Right ventricle myocardium superior (tissue), 1 donor: ENCODE measurements around the gene GPRIN2. TPM values are rescaled to one million over a fixed set of nuclear protein-coding genes. Genes with fewer than 3 reads are reported as not detected.
A peak's percentile ranks its signal among the peaks of the same experiment; 100 is the strongest.
"Not testable (repeated sequence)": the region's sequence is repeated elsewhere in the genome, so short reads cannot be mapped to it uniquely, and the experiment has no call there.

ENCODE experiments used
- ATAC-seq: fragments of 200-7000 bp; cut with Tn5 transposase; one replicate; pipeline ENCODE4 v1.9.1; 2020; ENCODE audit warnings: mild to moderate bottlenecking; ENCODE audit not compliant: poor library complexity
- DNase-seq: peaks from one replicate; pipeline ENCODE4 v3.0.0-alpha.2; 2020
- intact Hi-C: fragments of 100-400 bp; cut with DNase I; formaldehyde crosslinking; loops from one replicate; pipeline ENCODE4 v1.11.2; 2022
- total RNA-seq: library from RNA; stranded (reverse); fragmentation: NEBNext Ultra II Directional; extraction: Animal tissue kit (Norgen Biotek cat#: 25700); gene quantifications from one replicate; pipeline ENCODE4 v1.2.1, GENCODE V29; 2021
- donor health status: DM: no; HTN: yes; CAD: no; lungs with severe emphysema.

The GPRIN2 gene
- total RNA-seq, 1 donor from 2014 or later = not detected

DNA sequence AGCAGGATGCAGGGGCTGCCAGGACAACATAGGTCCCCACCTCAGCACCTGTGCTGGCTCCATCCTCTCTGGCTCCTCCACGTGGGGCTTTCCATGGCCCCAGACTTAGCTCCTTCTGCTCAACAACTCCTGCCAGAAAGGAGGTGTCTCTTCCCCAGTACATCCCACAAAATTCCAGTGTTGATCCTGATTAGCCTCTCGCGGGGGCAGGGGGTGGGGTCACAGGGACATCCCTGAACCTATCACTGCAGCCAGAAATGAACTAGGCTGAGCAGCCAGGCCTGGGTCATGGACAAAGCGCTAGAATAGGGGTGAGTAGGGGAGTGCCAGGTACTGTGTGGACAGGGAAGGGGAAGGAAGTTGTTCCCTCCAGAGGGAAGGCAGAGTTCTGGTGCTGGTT, 17.4 kb upstream of the GPRIN2 start:
- not testable (repeated sequence) for DNase-seq, ATAC-seq

GRCh38 chr10:46573314-46573713, 16.9 kb upstream of the GPRIN2 start:
- intact Hi-C loops, DNase-seq, ATAC-seq: not testable (repeated sequence)

More for the DNA sequence above, 17.4 kb upstream of the GPRIN2 start:
- intact Hi-C loops = not testable (repeated sequence)

DNA sequence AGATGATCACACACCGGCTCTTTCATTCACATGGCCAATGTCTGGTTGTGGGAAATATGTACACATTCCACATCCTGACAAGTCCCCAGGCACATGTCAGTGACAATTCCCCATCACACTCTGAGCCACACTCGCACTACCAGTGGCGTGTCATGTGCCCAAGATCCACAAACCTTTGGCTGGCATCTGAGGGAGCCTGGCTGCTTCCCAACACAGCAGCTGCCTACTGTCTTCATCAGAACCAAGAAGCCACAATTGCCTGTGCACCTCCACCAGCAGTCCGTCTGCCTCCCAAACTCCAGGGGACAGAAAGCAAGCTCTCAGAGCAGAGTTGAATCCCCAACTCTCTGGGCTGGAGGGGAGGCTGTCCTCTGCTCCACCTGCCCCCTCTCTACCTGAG, 16.3 kb upstream of the GPRIN2 start:
- intact Hi-C loops = not testable (repeated sequence)
- DNase-seq (peak; percentile 75), ATAC-seq (peak; percentile 80)

DNA sequence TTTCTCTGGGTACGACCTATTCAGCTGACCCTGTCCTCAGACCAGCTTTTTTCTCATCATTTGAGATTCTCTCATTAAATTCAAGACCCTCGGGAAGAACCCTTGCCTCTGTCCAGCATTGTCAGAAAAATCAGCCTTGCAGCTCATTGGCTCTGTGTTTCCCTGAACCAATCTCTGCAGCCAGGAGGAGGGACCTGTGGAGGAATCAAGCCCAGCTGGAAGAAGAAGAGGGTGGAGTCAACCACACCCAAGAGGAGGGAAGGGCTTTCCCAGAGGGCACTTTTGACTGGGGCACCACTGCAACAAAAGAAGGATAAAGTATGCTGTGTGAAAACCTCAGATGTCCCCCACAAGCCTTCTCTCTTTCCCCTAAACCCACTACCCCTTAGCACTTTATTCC, 14.2 kb upstream of the GPRIN2 start:
- ATAC-seq, intact Hi-C loops, DNase-seq: not testable (repeated sequence)

DNA sequence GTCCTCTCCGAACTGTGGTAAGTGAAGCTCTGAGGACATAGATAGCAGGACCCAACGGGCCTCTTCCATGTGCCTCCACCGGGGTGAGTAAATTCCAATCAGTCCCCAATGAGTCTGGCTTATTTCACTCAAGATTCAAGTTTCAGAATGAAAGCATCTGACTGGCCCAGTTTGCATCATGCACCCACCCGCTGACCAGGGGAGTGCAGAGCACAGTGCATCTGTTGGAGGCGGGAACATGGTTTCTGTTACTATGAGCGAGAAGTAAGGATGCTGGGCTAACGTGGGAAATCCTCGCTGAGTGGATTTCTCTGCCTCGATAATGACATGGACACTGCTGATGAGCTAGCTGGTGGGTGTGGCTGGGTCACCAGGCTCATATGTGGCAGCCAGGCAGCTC, 10.7 kb upstream of the GPRIN2 start:
- intact Hi-C loops, ATAC-seq, DNase-seq: not testable (repeated sequence)

GRCh38 chr10:46565591-46566332, 9.3 kb upstream of the GPRIN2 start:
- intact Hi-C loops = not testable (repeated sequence)
- ATAC-seq (peak; percentile 96), DNase-seq (peak; percentile 71)

- DNase-seq (peak; percentile 22), ATAC-seq (no peak)
Measured at GRCh38 chr10:46560952-46561351, 4.5 kb upstream of the GPRIN2 start.

GRCh38 chr10:46560381-46560780, 3.9 kb upstream of the GPRIN2 start:
- intact Hi-C loops = no loop called here
- no peak for ATAC-seq
- no peak for DNase-seq

More at GRCh38 chr10:46560952-46561351, 4.5 kb upstream of the GPRIN2 start:
- intact Hi-C loops = no loop called here

- DNase-seq = no peak
- intact Hi-C loops = no loop called here
- no peak for ATAC-seq
Measured at GRCh38 chr10:46559231-46559671, 2.8 kb upstream of the GPRIN2 start.

- intact Hi-C loops = no loop called here
- DNase-seq (peak; percentile 39), ATAC-seq (no peak)
Measured at GRCh38 chr10:46558392-46559185, 2.1 kb upstream of the GPRIN2 start.

DNA sequence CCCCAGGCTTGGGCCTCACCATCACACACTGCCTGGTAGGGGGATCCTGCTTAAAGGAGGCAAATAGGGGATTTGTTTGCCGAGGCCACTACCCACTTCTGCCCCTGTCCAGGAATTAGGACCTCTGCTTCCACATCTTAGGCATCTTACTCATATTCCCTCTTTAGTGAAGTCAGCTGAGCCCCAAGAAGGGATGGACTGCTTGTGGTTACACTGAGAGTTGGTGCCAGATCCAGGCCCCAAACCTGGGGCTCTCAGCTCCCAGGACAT, 1.6 kb upstream of the GPRIN2 start:
- no peak for ATAC-seq
- intact Hi-C loops = no loop called here

GRCh38 chr10:46557319-46558121, 1.1 kb upstream of the GPRIN2 start:
- DNase-seq = peak; percentile 50
- ATAC-seq = no peak
- intact Hi-C loops = no loop called here

More for the DNA sequence above, 1.6 kb upstream of the GPRIN2 start:
- DNase-seq = no peak

- intact Hi-C loops = no loop called here
- no peak for ATAC-seq
- peak; percentile 52 for DNase-seq
Measured at GRCh38 chr10:46555713-46556514, 544 bp downstream of the GPRIN2 start.

DNA sequence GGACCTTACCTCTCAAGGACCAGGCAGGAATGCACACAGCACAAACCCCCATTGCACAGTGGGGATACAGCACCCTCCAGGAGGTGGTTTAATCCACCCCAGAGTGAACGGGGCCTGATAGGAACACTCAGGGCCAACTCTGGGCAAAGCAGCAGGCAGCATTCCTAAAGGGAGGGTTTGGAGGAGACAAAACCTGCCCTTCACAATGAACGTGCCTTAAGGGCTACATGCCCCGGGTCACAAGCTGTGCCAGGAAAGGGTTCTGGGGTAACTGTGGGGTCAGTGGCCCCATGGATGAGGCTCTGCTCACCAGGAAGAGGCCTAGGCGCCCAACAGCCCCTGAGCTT, 1.1 kb downstream of the GPRIN2 start:
- no peak for DNase-seq

DNA sequence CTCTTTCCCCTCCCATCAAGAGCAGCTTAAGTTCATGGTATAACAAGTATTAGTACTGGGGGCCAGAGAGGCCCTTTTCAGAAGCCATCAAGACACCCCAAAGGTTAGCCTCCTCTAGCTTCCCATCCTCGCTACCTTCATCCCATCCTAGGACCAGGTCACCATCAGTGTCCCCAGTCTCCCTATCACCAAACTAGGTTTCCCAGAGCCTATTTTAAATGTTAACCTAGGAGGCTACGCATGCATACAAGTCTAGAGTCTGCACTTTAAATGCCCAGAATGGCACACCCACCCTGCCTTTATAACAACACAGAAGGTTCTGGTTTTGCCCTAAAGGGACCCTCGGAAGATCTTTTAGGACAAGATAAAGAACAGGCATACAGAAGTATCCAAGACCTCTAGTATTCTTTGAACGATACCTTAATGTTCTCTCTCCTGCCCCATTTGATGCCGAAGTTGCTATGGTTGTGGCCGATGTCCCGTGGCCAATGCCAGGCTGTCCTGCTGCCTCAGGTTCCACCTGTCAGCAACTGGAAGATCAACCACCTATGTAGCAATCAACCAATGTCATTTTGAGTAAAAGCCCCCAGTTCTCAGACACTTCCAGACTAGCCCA, 2.2 kb downstream of the GPRIN2 start:
- DNase-seq (peak; percentile 29), ATAC-seq (no peak)
- intact Hi-C loops = no loop called here

More for the DNA sequence above, 1.1 kb downstream of the GPRIN2 start:
- intact Hi-C loops = no loop called here
- ATAC-seq = no peak

DNA sequence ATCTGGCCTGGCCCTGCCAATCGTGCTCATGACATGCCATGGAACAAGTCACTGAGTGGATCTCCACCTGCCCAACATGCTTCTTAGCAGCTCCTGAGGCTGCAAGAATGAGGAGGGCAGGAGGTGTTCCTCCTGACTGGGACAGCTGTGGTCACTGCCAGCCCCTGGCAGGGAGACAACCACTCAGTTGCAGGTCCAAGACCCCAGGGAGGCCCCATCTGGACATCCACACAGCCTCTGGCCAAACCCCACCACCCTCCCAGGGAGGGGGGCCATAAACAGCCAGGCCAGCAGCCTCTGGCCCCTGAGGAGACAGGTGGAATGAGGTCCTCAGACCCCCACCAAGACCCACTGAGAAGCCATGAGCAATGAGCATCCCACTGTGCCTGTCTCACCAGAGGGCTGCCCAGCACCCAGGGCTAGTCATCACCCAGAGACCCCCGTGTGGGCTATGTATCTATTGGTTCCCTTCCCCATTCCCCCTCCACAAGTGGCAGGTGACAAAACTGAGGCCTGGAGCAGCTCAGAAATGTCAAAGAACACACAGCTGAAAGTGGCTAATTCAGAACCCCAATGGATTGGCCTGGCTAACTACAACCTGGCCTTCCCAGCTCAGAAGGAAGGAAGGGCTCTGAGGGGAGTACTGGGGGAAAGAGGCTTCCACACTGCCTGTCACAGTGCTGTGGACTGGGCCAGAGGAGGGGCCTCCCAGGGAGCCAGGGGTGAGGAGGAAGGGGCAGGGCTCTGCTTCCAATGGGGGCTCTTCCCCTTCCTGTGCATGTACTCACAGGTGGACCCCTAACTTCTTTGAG, 3.0 kb downstream of the GPRIN2 start:
- intact Hi-C loops = no loop called here
- ATAC-seq (no peak), DNase-seq (no peak)

- intact Hi-C loops = no loop called here
- ATAC-seq (no peak), DNase-seq (no peak)
Measured at GRCh38 chr10:46552526-46553237, 3.8 kb downstream of the GPRIN2 start.
